HEK293 (cell line): ENCODE measurements around the gene ROR2.

Experiments used
- CTCF ChIA-PET: fragments of 350-600 bp; formaldehyde crosslinking; extraction: SDS; loops from one replicate; lab custom pipeline; 2021; ENCODE audit warnings: antibody characterized with exemption; lab: Yijun Ruan, JAX
- POLR2A ChIA-PET: fragments of 300-600 bp; formaldehyde crosslinking; extraction: SDS; loops from one replicate; lab custom pipeline; 2020; ENCODE audit warnings: antibody characterized with exemption, inconsistent platforms; lab: Yijun Ruan, JAX
- H3K27ac ChIP-seq: fragments of 200-500 bp; sonication (Bioruptor generic); 2 replicates; pipeline ENCODE4 v1.5.1; 2014; ENCODE audit warnings: low read depth, low read length, control low read depth, inconsistent platforms; ENCODE audit errors: extremely low read depth
- H3K36me3 ChIP-seq, 2 experiments: fragments of 200-500 bp in 1 of 2; sonication (Bioruptor generic) in 1 of 2; 1 replicate in 1 of 2; 2 replicates in 1 of 2; pipeline ENCODE4 v1.5.1; 2014 to 2017; ENCODE audit warnings: inconsistent platforms in 2 of 2, low read length in 2 of 2; ENCODE audit not compliant: control insufficient read depth in 2 of 2, insufficient read depth in 1 of 2
- H3K4me1 ChIP-seq: fragments of 200-500 bp; sonication (Bioruptor generic); 2 replicates; pipeline ENCODE4 v1.5.1; 2014; ENCODE audit warnings: mild to moderate bottlenecking, low read length, inconsistent platforms; ENCODE audit not compliant: control insufficient read depth, insufficient read depth
- H3K4me3 ChIP-seq: 2 replicates; pipeline ENCODE4 v1.5.1; 2011; ENCODE audit warnings: low read depth, mild to moderate bottlenecking, control low read depth, low read length, moderate library complexity
- H3K9me3 ChIP-seq: fragments of 200-500 bp; sonication (Bioruptor generic); 2 replicates; pipeline ENCODE4 v1.5.1; 2014; ENCODE audit warnings: low read depth, low read length, inconsistent platforms; ENCODE audit not compliant: control insufficient read depth, insufficient read depth
- EGR2 ChIP-seq: fragments of 450-650 bp; formaldehyde crosslinking; IDR thresholded peaks from 2 replicates; pipeline ENCODE4 v1.5.1; 2016; ENCODE audit warnings: low read depth, missing biosample characterization, missing genetic modification characterization
- GLIS2 ChIP-seq: fragments of 450-650 bp; formaldehyde crosslinking; IDR thresholded peaks from 2 replicates; pipeline ENCODE4 v1.5.1; 2016; ENCODE audit warnings: missing biosample characterization, missing genetic modification characterization
- HOXA7 ChIP-seq: sonication (generic); formaldehyde crosslinking; IDR thresholded peaks from 2 replicates; pipeline ENCODE4 v1.8.1; 2022; ENCODE audit warnings: missing genetic modification reagents, borderline replicate concordance
- KLF10 ChIP-seq: fragments of 450-650 bp; IDR thresholded peaks from 2 replicates; pipeline ENCODE4 v1.5.1; 2018; ENCODE audit warnings: missing biosample characterization, mild to moderate bottlenecking, missing genetic modification characterization
- KLF7 ChIP-seq: fragments of 450-650 bp; formaldehyde crosslinking; IDR thresholded peaks from 2 replicates; pipeline ENCODE4 v1.5.1; 2016; ENCODE audit warnings: missing biosample characterization, missing genetic modification characterization, borderline replicate concordance
- SCRT1 ChIP-seq: fragments of 450-650 bp; formaldehyde crosslinking; IDR thresholded peaks from 2 replicates; pipeline ENCODE4 v1.5.1; 2016; ENCODE audit warnings: missing biosample characterization, missing genetic modification characterization, borderline replicate concordance
- SP2 ChIP-seq: fragments of 450-650 bp; formaldehyde crosslinking; IDR thresholded peaks from 2 replicates; pipeline ENCODE4 v1.5.1; 2016; ENCODE audit warnings: missing biosample characterization, missing genetic modification characterization
- ZBTB1 ChIP-seq: fragments of 450-650 bp; formaldehyde crosslinking; IDR thresholded peaks from 2 replicates; pipeline ENCODE4 v1.5.1; 2016; ENCODE audit warnings: missing biosample characterization, missing genetic modification characterization
- ZFP3 ChIP-seq: fragments of 450-650 bp; formaldehyde crosslinking; IDR thresholded peaks from 2 replicates; pipeline ENCODE4 v1.5.1; 2016; ENCODE audit warnings: low read depth, missing biosample characterization, missing genetic modification characterization
- ZNF121 ChIP-seq: fragments of 450-650 bp; formaldehyde crosslinking; IDR thresholded peaks from 2 replicates; pipeline ENCODE4 v1.5.1; 2016; ENCODE audit warnings: missing biosample characterization, missing genetic modification characterization
- ZNF133 ChIP-seq: fragments of 450-650 bp; formaldehyde crosslinking; IDR thresholded peaks from 2 replicates; pipeline ENCODE4 v1.5.1; 2016; ENCODE audit warnings: missing biosample characterization, missing genetic modification characterization
- ZNF175 ChIP-seq: fragments of 450-650 bp; formaldehyde crosslinking; IDR thresholded peaks from 2 replicates; pipeline ENCODE4 v1.5.1; 2016; ENCODE audit warnings: missing biosample characterization, missing genetic modification characterization
- ZNF184 ChIP-seq: fragments of 450-650 bp; IDR thresholded peaks from 2 replicates; pipeline ENCODE4 v1.5.1; 2018; ENCODE audit warnings: missing biosample characterization, mild to moderate bottlenecking, missing genetic modification characterization
- ZNF239 ChIP-seq: fragments of 450-650 bp; formaldehyde crosslinking; IDR thresholded peaks from 2 replicates; pipeline ENCODE4 v1.5.1; 2016; ENCODE audit warnings: missing biosample characterization, missing genetic modification characterization
- ZNF302 ChIP-seq: fragments of 450-650 bp; formaldehyde crosslinking; IDR thresholded peaks from 2 replicates; pipeline ENCODE4 v1.5.1; 2016; ENCODE audit warnings: missing biosample characterization, missing genetic modification characterization, low read depth
- ZNF341 ChIP-seq: fragments of 450-650 bp; formaldehyde crosslinking; IDR thresholded peaks from 2 replicates; pipeline ENCODE4; 2016; ENCODE audit warnings: low read depth, missing biosample characterization, missing genetic modification characterization
- ZNF350 ChIP-seq: fragments of 450-650 bp; formaldehyde crosslinking; IDR thresholded peaks from 2 replicates; pipeline ENCODE4 v1.5.0; 2017; ENCODE audit warnings: missing biosample characterization, mild to moderate bottlenecking, missing genetic modification characterization
- ZNF433 ChIP-seq: fragments of 450-650 bp; formaldehyde crosslinking; IDR thresholded peaks from 2 replicates; pipeline ENCODE4 v1.5.1; 2016; ENCODE audit warnings: missing biosample characterization, missing genetic modification characterization, low read depth
- ZNF473 ChIP-seq: fragments of 450-650 bp; formaldehyde crosslinking; IDR thresholded peaks from 2 replicates; pipeline ENCODE4 v1.5.1; 2017; ENCODE audit warnings: missing biosample characterization, missing genetic modification characterization
- ZNF514 ChIP-seq: fragments of 450-650 bp; formaldehyde crosslinking; IDR thresholded peaks from 2 replicates; pipeline ENCODE4 v1.5.1; 2016; ENCODE audit warnings: missing biosample characterization, missing genetic modification characterization
- ZNF548 ChIP-seq: fragments of 450-650 bp; formaldehyde crosslinking; IDR thresholded peaks from 2 replicates; pipeline ENCODE4 v1.5.1; 2016; ENCODE audit warnings: missing biosample characterization, missing genetic modification characterization
- ZNF560 ChIP-seq: fragments of 450-650 bp; formaldehyde crosslinking; IDR thresholded peaks from 2 replicates; pipeline ENCODE4 v1.5.1; 2017; ENCODE audit warnings: missing biosample characterization, missing genetic modification characterization, borderline replicate concordance
- ZNF561 ChIP-seq: fragments of 450-650 bp; IDR thresholded peaks from 2 replicates; pipeline ENCODE4 v1.5.1; 2018; ENCODE audit warnings: missing biosample characterization, missing genetic modification characterization, borderline replicate concordance
- ZNF585B ChIP-seq: fragments of 450-650 bp; formaldehyde crosslinking; IDR thresholded peaks from 2 replicates; pipeline ENCODE4 v1.5.1; 2016; ENCODE audit warnings: missing biosample characterization, missing genetic modification characterization
- ZNF664 ChIP-seq: fragments of 450-650 bp; formaldehyde crosslinking; IDR thresholded peaks from 2 replicates; pipeline ENCODE4 v1.5.1; 2016; ENCODE audit warnings: missing biosample characterization, missing genetic modification characterization
- ZNF747 ChIP-seq: fragments of 450-650 bp; formaldehyde crosslinking; IDR thresholded peaks from 2 replicates; pipeline ENCODE4 v1.5.1; 2016; ENCODE audit warnings: missing biosample characterization, missing genetic modification characterization
- TF ChIP-seq, protein P1 (sequence below): fragments of 450-650 bp; formaldehyde crosslinking; IDR thresholded peaks from 2 replicates; pipeline ENCODE4 v1.5.1; 2016; ENCODE audit warnings: missing biosample characterization, missing genetic modification characterization
- TF ChIP-seq, protein P2 (sequence below): fragments of 450-650 bp; formaldehyde crosslinking; IDR thresholded peaks from 2 replicates; pipeline ENCODE4; 2016; ENCODE audit warnings: missing biosample characterization, missing genetic modification characterization

Gene ROR2

DNA sequence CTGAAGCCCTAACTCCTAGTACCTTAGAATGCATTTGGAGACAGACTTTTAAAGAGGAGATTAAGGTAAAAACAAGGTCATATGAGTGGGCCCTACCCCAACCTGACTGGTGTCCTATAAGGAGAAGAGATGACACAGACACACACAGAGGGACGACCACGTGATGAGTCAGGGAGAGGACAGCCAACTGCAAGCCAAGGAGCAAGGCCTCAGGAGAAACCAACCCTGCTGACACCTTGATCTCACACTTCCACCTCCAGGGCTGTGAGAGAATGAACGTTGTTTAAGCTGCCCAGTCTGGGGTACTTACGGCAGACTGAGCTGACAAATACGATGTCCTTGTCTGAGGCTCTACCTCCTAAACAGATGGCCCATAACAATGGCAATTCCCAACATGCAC, 93.6 kb downstream of the ROR2 start:
- no peaks in the 10 kb centered on the region; the same call in 1 of the 2 replicates for H3K4me1 ChIP-seq
- no peak overlapping the region for H3K27ac ChIP-seq
- no peaks in the 10 kb centered on the region for H3K36me3 ChIP-seq
- ChIA-PET POLR2A (no interaction called here), CTCF (no interaction called here)
- TF ChIP-seq KLF7 (tag by site-specific recombination) (no peak), ZNF561 (tag by site-specific recombination) (no peak), ZNF302 (tag by site-specific recombination) (no peak), ZNF133 (no peak), ZBTB1 (tag by site-specific recombination) (no peak)
- H3K4me3 ChIP-seq = no peak overlapping the region
- H3K9me3 ChIP-seq = no peaks in the 10 kb centered on the region

DNA sequence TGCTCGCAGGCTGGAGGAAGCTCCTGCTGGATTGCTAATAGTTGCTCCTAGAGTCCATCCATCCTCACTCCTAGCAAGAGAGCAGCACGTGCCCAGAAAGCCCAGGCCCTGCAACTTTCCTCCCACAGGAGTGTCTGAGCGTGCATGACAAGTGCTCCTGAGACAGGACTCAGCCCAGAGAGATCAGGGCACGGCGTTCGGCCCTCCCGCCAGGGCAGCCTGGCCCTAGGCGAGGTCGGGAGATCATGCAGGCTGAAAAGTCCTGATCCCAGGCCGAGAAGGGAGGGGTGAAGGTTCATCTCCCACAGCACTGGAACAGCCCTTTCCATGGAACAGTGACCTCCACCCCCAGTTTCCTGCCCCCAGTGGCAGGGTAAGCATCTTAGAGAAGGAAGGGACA, 94.8 kb downstream of the ROR2 start:
- no peaks in the 10 kb centered on the region for H3K9me3 ChIP-seq
- TF ChIP-seq, protein P1, sequence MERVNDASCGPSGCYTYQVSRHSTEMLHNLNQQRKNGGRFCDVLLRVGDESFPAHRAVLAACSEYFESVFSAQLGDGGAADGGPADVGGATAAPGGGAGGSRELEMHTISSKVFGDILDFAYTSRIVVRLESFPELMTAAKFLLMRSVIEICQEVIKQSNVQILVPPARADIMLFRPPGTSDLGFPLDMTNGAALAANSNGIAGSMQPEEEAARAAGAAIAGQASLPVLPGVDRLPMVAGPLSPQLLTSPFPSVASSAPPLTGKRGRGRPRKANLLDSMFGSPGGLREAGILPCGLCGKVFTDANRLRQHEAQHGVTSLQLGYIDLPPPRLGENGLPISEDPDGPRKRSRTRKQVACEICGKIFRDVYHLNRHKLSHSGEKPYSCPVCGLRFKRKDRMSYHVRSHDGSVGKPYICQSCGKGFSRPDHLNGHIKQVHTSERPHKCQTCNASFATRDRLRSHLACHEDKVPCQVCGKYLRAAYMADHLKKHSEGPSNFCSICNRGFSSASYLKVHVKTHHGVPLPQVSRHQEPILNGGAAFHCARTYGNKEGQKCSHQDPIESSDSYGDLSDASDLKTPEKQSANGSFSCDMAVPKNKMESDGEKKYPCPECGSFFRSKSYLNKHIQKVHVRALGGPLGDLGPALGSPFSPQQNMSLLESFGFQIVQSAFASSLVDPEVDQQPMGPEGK (tag by site-specific recombination) = no peak
- TF ChIP-seq ZNF184 (tag by site-specific recombination) = no peak
- no peak for TF ChIP-seq ZNF175 (tag by site-specific recombination)
- no peak for TF ChIP-seq ZNF473 (tag by site-specific recombination)
- TF ChIP-seq ZNF433 (tag by site-specific recombination) = no peak
- TF ChIP-seq, protein P2, sequence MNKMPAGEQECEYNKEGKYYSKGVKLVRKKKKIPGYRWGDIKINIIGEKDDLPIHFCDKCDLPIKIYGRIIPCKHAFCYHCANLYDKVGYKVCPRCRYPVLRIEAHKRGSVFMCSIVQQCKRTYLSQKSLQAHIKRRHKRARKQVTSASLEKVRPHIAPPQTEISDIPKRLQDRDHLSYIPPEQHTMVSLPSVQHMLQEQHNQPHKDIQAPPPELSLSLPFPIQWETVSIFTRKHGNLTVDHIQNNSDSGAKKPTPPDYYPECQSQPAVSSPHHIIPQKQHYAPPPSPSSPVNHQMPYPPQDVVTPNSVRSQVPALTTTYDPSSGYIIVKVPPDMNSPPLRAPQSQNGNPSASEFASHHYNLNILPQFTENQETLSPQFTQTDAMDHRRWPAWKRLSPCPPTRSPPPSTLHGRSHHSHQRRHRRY (tag by site-specific recombination) = no peak
- no peak for TF ChIP-seq ZNF548 (tag by site-specific recombination)
- no peak for TF ChIP-seq SP2 (tag by site-specific recombination)
- no peak for TF ChIP-seq ZNF514 (tag by site-specific recombination)
- no peak for TF ChIP-seq KLF10 (tag by site-specific recombination)
- TF ChIP-seq ZNF133 = no peak
- H3K4me1 ChIP-seq = no peaks in the 10 kb centered on the region; the same call in 1 of the 2 replicates
- CTCF ChIA-PET = interaction anchor here (0.5 kb wide), 1 partner anchor 962 kb away, joined by 3 read pairs; no protein-coding TSS in a partner anchor
- no peak overlapping the region for H3K27ac ChIP-seq
- no peak overlapping the region for H3K4me3 ChIP-seq
- POLR2A ChIA-PET = no interaction called here
- no peaks in the 10 kb centered on the region for H3K36me3 ChIP-seq

DNA sequence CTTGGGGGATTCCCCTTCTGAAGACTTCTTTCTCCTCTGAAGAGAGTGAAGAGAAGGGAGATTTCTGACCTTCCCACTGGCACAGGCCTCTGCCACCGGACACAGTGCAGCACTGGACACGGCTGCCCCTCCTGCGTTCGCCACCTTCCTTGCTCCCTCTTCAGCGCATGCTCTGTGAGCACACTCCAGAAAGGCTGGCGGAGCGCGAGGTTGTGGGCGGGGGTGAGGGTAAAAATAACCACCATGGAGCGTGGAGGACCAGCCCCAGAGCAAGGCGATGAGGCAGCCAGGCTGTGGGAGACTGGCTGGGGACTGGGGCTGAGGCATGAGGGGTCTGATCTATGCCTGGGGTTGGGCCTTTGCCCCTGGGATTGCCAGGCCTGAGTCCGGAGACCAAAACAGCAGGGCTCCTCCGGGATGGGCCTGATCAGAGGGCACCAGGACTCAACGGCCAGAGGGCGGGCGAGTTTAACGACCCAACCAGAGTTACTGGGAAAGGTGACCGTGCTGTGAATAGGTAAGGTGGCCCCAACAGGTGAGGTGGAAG, 97.2 kb downstream of the ROR2 start:
- POLR2A ChIA-PET = no interaction called here
- Histone ChIP-seq H3K4me1 (no peaks in the 10 kb centered on the region; the same call in 1 of the 2 replicates), H3K36me3 (no peaks in the 10 kb centered on the region), H3K9me3 (no peaks in the 10 kb centered on the region), H3K4me3 (no peak overlapping the region), H3K27ac (no peak overlapping the region)
- CTCF ChIA-PET = interaction anchor here (0.6 kb wide), 1 partner anchor 281 kb away, joined by 3 read pairs; no protein-coding TSS in a partner anchor
- TF ChIP-seq ZNF184 (tag by site-specific recombination) (no peak), EGR2 (tag by site-specific recombination) (no peak), ZNF585B (tag by site-specific recombination) (no peak), GLIS2 (tag by site-specific recombination) (no peak), ZNF560 (no peak), ZNF239 (tag by site-specific recombination) (no peak), KLF7 (tag by site-specific recombination) (no peak), ZNF341 (tag by site-specific recombination) (no peak), ZFP3 (tag by site-specific recombination) (no peak), HOXA7 (CRISPR knock-in tag) (no peak), ZNF664 (tag by site-specific recombination) (no peak), ZNF121 (tag by site-specific recombination) (no peak), ZNF350 (tag by site-specific recombination) (no peak), ZNF514 (tag by site-specific recombination) (no peak), ZNF747 (tag by site-specific recombination) (no peak), SCRT1 (tag by site-specific recombination) (no peak)
- TF ChIP-seq, protein P1 (tag by site-specific recombination) = no peak
